ENCODE results near the gene CCDC177. TPM values are rescaled to one million over a fixed set of nuclear protein-coding genes. Genes with fewer than 3 reads are reported as not detected.

The CCDC177 gene
- total and polyA plus RNA-seq, 2 donors from 2014 or later = not detected

DNA sequence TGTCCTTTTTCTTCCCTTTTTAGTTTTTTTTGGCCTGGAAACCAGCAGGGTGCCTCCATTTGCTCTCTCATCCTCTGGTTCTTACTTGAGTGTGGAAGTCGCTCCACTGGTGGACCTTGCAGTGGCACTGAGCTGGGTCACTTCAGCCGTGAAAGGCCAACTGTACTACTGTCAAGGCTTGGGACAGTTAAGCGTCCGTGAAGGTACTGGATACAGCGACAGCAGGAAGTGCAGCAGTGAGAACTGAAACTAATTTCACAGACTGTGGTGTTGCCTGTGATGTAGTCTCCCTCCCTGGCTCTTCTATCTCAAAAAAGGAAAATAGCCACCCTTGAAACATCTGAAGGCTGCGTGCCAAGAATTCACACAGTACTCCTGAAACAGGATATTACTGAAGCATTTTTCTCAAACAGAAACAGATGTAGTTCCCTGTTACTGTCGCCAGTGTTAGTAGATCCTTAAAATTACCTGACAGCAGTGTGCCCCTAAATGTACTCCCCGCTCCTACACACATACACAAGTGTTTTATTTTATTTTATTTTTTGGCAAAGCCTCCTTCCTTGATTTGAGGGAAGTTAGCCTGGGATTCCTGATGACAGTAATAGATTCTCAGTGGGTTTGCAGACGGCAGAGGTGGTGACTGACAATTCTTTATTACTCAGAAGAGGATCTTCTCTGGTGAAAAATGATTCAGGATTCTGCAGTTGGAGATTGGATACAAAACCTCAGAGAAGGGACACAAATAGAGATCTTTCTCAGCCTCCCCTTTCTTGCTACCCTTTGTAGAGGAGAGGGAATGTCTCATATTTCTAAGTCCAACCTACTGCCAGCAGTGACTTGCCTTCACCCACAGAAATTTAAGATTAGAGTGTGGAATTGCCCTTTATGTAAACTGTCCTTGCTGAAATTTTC is 41.1 kb upstream of the CCDC177 start:
- DNase-seq (peak in 2 of 5 donors; percentile 53 to 78), FAIRE-seq (no peak)
- peak overlapping the region in 2 of 3 donors; percentile 24 to 29 for H3K4me3 ChIP-seq (ENCODE audit: low read length in 3 of 3)
- TF ChIP-seq, protein P1, sequence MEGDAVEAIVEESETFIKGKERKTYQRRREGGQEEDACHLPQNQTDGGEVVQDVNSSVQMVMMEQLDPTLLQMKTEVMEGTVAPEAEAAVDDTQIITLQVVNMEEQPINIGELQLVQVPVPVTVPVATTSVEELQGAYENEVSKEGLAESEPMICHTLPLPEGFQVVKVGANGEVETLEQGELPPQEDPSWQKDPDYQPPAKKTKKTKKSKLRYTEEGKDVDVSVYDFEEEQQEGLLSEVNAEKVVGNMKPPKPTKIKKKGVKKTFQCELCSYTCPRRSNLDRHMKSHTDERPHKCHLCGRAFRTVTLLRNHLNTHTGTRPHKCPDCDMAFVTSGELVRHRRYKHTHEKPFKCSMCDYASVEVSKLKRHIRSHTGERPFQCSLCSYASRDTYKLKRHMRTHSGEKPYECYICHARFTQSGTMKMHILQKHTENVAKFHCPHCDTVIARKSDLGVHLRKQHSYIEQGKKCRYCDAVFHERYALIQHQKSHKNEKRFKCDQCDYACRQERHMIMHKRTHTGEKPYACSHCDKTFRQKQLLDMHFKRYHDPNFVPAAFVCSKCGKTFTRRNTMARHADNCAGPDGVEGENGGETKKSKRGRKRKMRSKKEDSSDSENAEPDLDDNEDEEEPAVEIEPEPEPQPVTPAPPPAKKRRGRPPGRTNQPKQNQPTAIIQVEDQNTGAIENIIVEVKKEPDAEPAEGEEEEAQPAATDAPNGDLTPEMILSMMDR (IDR thresholded peaks at IDR 0.05; ENCODE audit: borderline replicate concordance, extremely low read depth, insufficient read depth) = no peak
- H3K36me3 ChIP-seq (ENCODE audit: control insufficient read depth in 2 of 3, insufficient read depth in 3 of 3, low read length in 3 of 3) = no peaks in the 10 kb centered on the region
- H3K9ac ChIP-seq (ENCODE audit: low read length in 3 of 3) = peak overlapping the region in 2 of 3 donors; percentile 38 to 63
- H3K4me1 ChIP-seq (ENCODE audit: control insufficient read depth in 2 of 3, insufficient read depth in 2 of 3, low read depth in 1 of 3, low read length in 3 of 3) = peaks cover 7 to 68% (median 46%) of the 10 kb centered on the region in 3 donors
- H3K27ac ChIP-seq (ENCODE audit: low read depth in 2 of 2, low read length in 2 of 2) = peak overlapping the region; percentile 68 to 83
- no peaks in the 10 kb centered on the region for H3K27me3 ChIP-seq (ENCODE audit: control insufficient read depth, insufficient read depth, low read length)
- H3K9me3 ChIP-seq (ENCODE audit: control insufficient read depth in 2 of 3, insufficient read depth in 1 of 3, low read length in 3 of 3) = no peaks in the 10 kb centered on the region
- intact Hi-C loops (cut with DNase I) = no loop called here

DNA sequence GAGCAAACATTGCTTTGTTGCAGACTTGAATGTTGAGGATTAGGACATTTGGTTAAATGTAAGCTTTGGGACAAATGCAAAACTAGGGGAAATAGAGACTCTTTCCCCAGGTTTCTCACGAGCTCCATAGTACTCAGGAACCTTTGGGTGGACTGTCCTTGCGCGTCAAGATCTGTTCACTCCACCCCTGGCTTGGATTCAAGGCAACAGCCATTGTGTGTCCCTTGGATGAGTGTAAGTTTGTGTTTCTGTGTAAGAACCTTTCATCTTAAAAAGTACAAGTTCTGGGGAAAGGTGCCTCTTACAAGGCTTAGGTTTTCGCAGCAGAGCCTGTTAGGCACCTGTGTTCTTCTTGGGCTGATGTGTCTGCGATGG is 40.4 kb upstream of the CCDC177 start:
- H3K27me3 ChIP-seq (ENCODE audit: control insufficient read depth, insufficient read depth, low read length) = no peaks in the 10 kb centered on the region
- H3K27ac ChIP-seq (ENCODE audit: low read depth in 2 of 2, low read length in 2 of 2) = peak overlapping the region; percentile 68 to 83
- TF ChIP-seq, protein P1 (IDR thresholded peaks at IDR 0.05; ENCODE audit: borderline replicate concordance, extremely low read depth, insufficient read depth) = no peak
- DNase-seq (no peak), FAIRE-seq (no peak)
- peak overlapping the region in 1 of 3 donors; percentile 24 for H3K4me3 ChIP-seq (ENCODE audit: low read length in 3 of 3)
- peaks cover 7 to 69% (median 49%) of the 10 kb centered on the region in 3 donors for H3K4me1 ChIP-seq (ENCODE audit: control insufficient read depth in 2 of 3, insufficient read depth in 2 of 3, low read depth in 1 of 3, low read length in 3 of 3)
- H3K9me3 ChIP-seq (ENCODE audit: control insufficient read depth in 2 of 3, insufficient read depth in 1 of 3, low read length in 3 of 3) = no peaks in the 10 kb centered on the region
- intact Hi-C loops (cut with DNase I) = no loop called here
- peak overlapping the region in 1 of 3 donors; percentile 17 for H3K9ac ChIP-seq (ENCODE audit: low read length in 3 of 3)
- H3K36me3 ChIP-seq (ENCODE audit: control insufficient read depth in 2 of 3, insufficient read depth in 3 of 3, low read length in 3 of 3) = no peaks in the 10 kb centered on the region

DNA sequence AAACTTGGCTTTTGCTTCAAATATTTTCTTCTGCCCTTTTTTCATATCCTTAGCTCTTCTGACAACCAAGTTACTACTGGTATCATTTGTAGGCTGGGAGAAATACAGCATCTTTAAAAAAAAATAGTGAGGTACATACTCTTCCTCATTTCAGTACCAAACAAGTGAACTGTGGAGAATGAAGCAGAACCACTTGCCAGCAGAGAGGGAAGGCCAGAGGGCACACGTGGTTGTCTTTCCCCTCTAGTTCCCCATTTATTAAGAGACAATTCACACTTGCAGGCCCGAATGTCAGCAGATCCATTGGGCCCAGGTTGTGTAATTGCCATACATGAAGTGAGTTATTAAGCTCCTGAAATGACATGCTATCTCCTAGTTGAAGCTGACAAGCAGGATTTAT is 39.9 kb upstream of the CCDC177 start:
- Histone ChIP-seq H3K9me3 (ENCODE audit: control insufficient read depth in 2 of 3, insufficient read depth in 1 of 3, low read length in 3 of 3) (no peaks in the 10 kb centered on the region), H3K9ac (ENCODE audit: low read length in 3 of 3) (peak overlapping the region in 1 of 3 donors; percentile 17), H3K4me1 (ENCODE audit: control insufficient read depth in 2 of 3, insufficient read depth in 2 of 3, low read depth in 1 of 3, low read length in 3 of 3) (peaks cover 7 to 66% (median 48%) of the 10 kb centered on the region in 3 donors), H3K36me3 (ENCODE audit: control insufficient read depth in 2 of 3, insufficient read depth in 3 of 3, low read length in 3 of 3) (no peaks in the 10 kb centered on the region), H3K27ac (ENCODE audit: low read depth in 2 of 2, low read length in 2 of 2) (peak overlapping the region; percentile 41 to 68), H3K4me3 (ENCODE audit: low read length in 3 of 3) (no peak overlapping the region), H3K27me3 (ENCODE audit: control insufficient read depth, insufficient read depth, low read length) (no peaks in the 10 kb centered on the region)
- intact Hi-C loops (cut with DNase I) = no loop called here
- DNase-seq (peak in 1 of 5 donors; percentile 58), FAIRE-seq (no peak)
- TF ChIP-seq, protein P1 (IDR thresholded peaks at IDR 0.05; ENCODE audit: borderline replicate concordance, extremely low read depth, insufficient read depth) = no peak

Data from kidney (tissue), 14 donors.